ENCODE data around the gene NYNRIN. TPM values are rescaled to one million over a fixed set of nuclear protein-coding genes. Genes with fewer than 3 reads are reported as not detected.

NYNRIN gene
- total RNA-seq, 1 experiment from 2014 or later = 0.27 TPM

GRCh38 chr14:24395609-24396582 is 2.9 kb upstream of the NYNRIN start:
- CTCF ChIA-PET = no interaction called here
- DNase-seq (ENCODE audit: low read depth, low spot score) = no peak
- POLR2A ChIA-PET = no interaction called here

More at GRCh38 chr14:24395609-24396582, 2.9 kb upstream of the NYNRIN start:
- H3K9ac ChIP-seq (ENCODE audit: low read length) = no peak overlapping the region
- H3K27ac ChIP-seq (ENCODE audit: low read depth, low read length) = no peak overlapping the region
- no peak overlapping the region for H2AFZ ChIP-seq (ENCODE audit: low read depth, low read length, poor library complexity, severe bottlenecking)
- no peaks in the 10 kb centered on the region for H3K36me3 ChIP-seq (ENCODE audit: control insufficient read depth in 1 of 2, insufficient read depth in 2 of 2, low read length in 2 of 2)
- RAD21 ChIA-PET (ENCODE audit: low non-redundant PET in 1 of 2, low total read pairs in 2 of 2, uncharacterized antibody in 2 of 2, unreplicated experiment in 2 of 2) = no interaction called here
- H4K20me1 ChIP-seq (ENCODE audit: insufficient read depth) = no peaks in the 10 kb centered on the region
- intact Hi-C loops (cut with micrococcal nuclease) = no loop called here
- BruUV-seq (replicated peaks) = no TSS peak
- H3K4me3 ChIP-seq (replicated peaks in 1 of 2; ENCODE audit: low read depth in 1 of 2, low read length in 2 of 2) = no peak overlapping the region
- TF ChIP-seq ATF3 (IDR thresholded peaks at IDR 0.05) (no peak), SIN3A (IDR thresholded peaks at IDR 0.05; ENCODE audit: low read depth) (no peak), EGR1 (IDR thresholded peaks at IDR 0.05; ENCODE audit: low read depth) (no peak), CEBPB (IDR thresholded peaks at IDR 0.05; ENCODE audit: low read depth) (no peak), JUND (IDR thresholded peaks at IDR 0.05) (no peak), EZH2 (IDR thresholded peaks at IDR 0.05) (no peak), CBX3 (IDR thresholded peaks at IDR 0.05; ENCODE audit: low read depth) (no peak), POLR2AphosphoS5 (IDR thresholded peaks at IDR 0.05; ENCODE audit: low read depth, low read length) (no peak), ELF1 (IDR thresholded peaks at IDR 0.05; ENCODE audit: borderline replicate concordance, low read depth) (no peak), ZFX (IDR thresholded peaks at IDR 0.05) (no peak), RAD21 (IDR thresholded peaks at IDR 0.05; ENCODE audit: low read depth) (no peak), ZNF274 (IDR thresholded peaks at IDR 0.05; ENCODE audit: low read depth, low read length) (no peak), FOSL1 (IDR thresholded peaks at IDR 0.05; ENCODE audit: low read depth) (no peak), POLR2A (IDR thresholded peaks at IDR 0.05; ENCODE audit: borderline replicate concordance, extremely low read depth, insufficient read depth, insufficient read length) (no peak), EZH2phosphoT487 (IDR thresholded peaks at IDR 0.05; ENCODE audit: borderline replicate concordance) (no peak), YY1 (IDR thresholded peaks at IDR 0.05; ENCODE audit: extremely low read depth, insufficient replicate concordance, low read depth, low read length) (no peak), MAX (IDR thresholded peaks at IDR 0.05) (no peak), SP1 (IDR thresholded peaks at IDR 0.05; ENCODE audit: low read depth) (no peak)
- TF ChIP-seq, protein P1, sequence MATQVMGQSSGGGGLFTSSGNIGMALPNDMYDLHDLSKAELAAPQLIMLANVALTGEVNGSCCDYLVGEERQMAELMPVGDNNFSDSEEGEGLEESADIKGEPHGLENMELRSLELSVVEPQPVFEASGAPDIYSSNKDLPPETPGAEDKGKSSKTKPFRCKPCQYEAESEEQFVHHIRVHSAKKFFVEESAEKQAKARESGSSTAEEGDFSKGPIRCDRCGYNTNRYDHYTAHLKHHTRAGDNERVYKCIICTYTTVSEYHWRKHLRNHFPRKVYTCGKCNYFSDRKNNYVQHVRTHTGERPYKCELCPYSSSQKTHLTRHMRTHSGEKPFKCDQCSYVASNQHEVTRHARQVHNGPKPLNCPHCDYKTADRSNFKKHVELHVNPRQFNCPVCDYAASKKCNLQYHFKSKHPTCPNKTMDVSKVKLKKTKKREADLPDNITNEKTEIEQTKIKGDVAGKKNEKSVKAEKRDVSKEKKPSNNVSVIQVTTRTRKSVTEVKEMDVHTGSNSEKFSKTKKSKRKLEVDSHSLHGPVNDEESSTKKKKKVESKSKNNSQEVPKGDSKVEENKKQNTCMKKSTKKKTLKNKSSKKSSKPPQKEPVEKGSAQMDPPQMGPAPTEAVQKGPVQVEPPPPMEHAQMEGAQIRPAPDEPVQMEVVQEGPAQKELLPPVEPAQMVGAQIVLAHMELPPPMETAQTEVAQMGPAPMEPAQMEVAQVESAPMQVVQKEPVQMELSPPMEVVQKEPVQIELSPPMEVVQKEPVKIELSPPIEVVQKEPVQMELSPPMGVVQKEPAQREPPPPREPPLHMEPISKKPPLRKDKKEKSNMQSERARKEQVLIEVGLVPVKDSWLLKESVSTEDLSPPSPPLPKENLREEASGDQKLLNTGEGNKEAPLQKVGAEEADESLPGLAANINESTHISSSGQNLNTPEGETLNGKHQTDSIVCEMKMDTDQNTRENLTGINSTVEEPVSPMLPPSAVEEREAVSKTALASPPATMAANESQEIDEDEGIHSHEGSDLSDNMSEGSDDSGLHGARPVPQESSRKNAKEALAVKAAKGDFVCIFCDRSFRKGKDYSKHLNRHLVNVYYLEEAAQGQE (IDR thresholded peaks at IDR 0.05; ENCODE audit: low read depth) = no peak
- TF ChIP-seq, protein P2, sequence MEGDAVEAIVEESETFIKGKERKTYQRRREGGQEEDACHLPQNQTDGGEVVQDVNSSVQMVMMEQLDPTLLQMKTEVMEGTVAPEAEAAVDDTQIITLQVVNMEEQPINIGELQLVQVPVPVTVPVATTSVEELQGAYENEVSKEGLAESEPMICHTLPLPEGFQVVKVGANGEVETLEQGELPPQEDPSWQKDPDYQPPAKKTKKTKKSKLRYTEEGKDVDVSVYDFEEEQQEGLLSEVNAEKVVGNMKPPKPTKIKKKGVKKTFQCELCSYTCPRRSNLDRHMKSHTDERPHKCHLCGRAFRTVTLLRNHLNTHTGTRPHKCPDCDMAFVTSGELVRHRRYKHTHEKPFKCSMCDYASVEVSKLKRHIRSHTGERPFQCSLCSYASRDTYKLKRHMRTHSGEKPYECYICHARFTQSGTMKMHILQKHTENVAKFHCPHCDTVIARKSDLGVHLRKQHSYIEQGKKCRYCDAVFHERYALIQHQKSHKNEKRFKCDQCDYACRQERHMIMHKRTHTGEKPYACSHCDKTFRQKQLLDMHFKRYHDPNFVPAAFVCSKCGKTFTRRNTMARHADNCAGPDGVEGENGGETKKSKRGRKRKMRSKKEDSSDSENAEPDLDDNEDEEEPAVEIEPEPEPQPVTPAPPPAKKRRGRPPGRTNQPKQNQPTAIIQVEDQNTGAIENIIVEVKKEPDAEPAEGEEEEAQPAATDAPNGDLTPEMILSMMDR (IDR thresholded peaks at IDR 0.05 in 2 of 3, conservative IDR thresholded peaks at IDR 0.05 in 1 of 3; ENCODE audit: borderline replicate concordance in 1 of 3, insufficient read depth in 1 of 3, low read depth in 2 of 3, low read length in 2 of 3) = no peak
- no peak overlapping the region for H3K4me2 ChIP-seq (ENCODE audit: low read length)
- no peaks in the 10 kb centered on the region for H3K27me3 ChIP-seq (ENCODE audit: insufficient read depth, low read length)
- H3K79me2 ChIP-seq (ENCODE audit: insufficient read depth, low read length) = no peaks in the 10 kb centered on the region
- H3K9me2 ChIP-seq (ENCODE audit: insufficient read depth) = no peaks in the 10 kb centered on the region
- H3K4me1 ChIP-seq (ENCODE audit: control insufficient read depth in 1 of 2, insufficient read depth in 2 of 2, low read length in 2 of 2) = peaks cover 20 to 29% of the 10 kb centered on the region in 2 experiments
- ATAC-seq = no peak
- H3K9me3 ChIP-seq (ENCODE audit: control insufficient read depth in 1 of 2, insufficient read depth in 1 of 2, low read depth in 1 of 2, low read length in 2 of 2) = no peaks in the 10 kb centered on the region

Data from HCT116 (cell line).